Stimulated activated CD4-positive, alpha-beta T cell treated with anti-CD3 and anti-CD28 coated beads, Interleukin-15, amount 100 ng/mL, for 24 hours (primary cell): ENCODE measurements around the gene KCNQ5.

ENCODE experiments used
- DNase-seq: peaks from one replicate; pipeline ENCODE4 v3.0.0-alpha.2; 2020

Gene KCNQ5

GRCh38 chr6:72925136-72925535 lies 303.3 kb downstream of the KCNQ5 start:
- DNase-seq, result no peak

- DNase-seq, result no peak
Observed at GRCh38 chr6:72930556-72931132, 308.8 kb downstream of the KCNQ5 start.

GRCh38 chr6:72931325-72931887 lies 309.5 kb downstream of the KCNQ5 start:
- DNase-seq, result no peak

GRCh38 chr6:72933233-72933632 lies 311.4 kb downstream of the KCNQ5 start:
- no peak for DNase-seq

- DNase-seq, result no peak
Observed at GRCh38 chr6:72936766-72937559, 315.1 kb downstream of the KCNQ5 start.

GRCh38 chr6:72938104-72938503 lies 316.2 kb downstream of the KCNQ5 start:
- DNase-seq, result no peak

- no peak for DNase-seq
Observed at GRCh38 chr6:72939004-72939403, 317.1 kb downstream of the KCNQ5 start.

- no peak for DNase-seq
Observed at GRCh38 chr6:72940265-72940664, 318.4 kb downstream of the KCNQ5 start.

- no peak for DNase-seq
Observed at GRCh38 chr6:72941263-72941662, 319.4 kb downstream of the KCNQ5 start.

GRCh38 chr6:72941751-72942150 lies 319.9 kb downstream of the KCNQ5 start:
- no peak for DNase-seq

GRCh38 chr6:72943699-72944098 lies 321.8 kb downstream of the KCNQ5 start:
- DNase-seq, result no peak

GRCh38 chr6:72944660-72945059 lies 322.8 kb downstream of the KCNQ5 start:
- DNase-seq, result no peak

GRCh38 chr6:72946774-72947173 lies 324.9 kb downstream of the KCNQ5 start:
- no peak for DNase-seq

GRCh38 chr6:72947534-72947933 lies 325.7 kb downstream of the KCNQ5 start:
- DNase-seq, result no peak

GRCh38 chr6:72948153-72948552 lies 326.3 kb downstream of the KCNQ5 start:
- DNase-seq, result no peak

- DNase-seq, result peak; percentile 3
Observed at GRCh38 chr6:72950114-72950860, 328.4 kb downstream of the KCNQ5 start.

GRCh38 chr6:72952808-72953630 lies 331.2 kb downstream of the KCNQ5 start:
- DNase-seq, result no peak

GRCh38 chr6:72953971-72954381 lies 332.1 kb downstream of the KCNQ5 start:
- no peak for DNase-seq

- DNase-seq, result no peak
Observed at GRCh38 chr6:72954716-72955115, 332.9 kb downstream of the KCNQ5 start.

- DNase-seq, result no peak
Observed at GRCh38 chr6:72955666-72956065, 333.8 kb downstream of the KCNQ5 start.

GRCh38 chr6:72956272-72956671 lies 334.4 kb downstream of the KCNQ5 start:
- DNase-seq, result no peak

GRCh38 chr6:72959821-72960220 lies 338.0 kb downstream of the KCNQ5 start:
- DNase-seq, result no peak

- no peak for DNase-seq
Observed at GRCh38 chr6:72963946-72964345, 342.1 kb downstream of the KCNQ5 start.
